ENCODE data around the gene DEAF1.

Gene DEAF1

DNA sequence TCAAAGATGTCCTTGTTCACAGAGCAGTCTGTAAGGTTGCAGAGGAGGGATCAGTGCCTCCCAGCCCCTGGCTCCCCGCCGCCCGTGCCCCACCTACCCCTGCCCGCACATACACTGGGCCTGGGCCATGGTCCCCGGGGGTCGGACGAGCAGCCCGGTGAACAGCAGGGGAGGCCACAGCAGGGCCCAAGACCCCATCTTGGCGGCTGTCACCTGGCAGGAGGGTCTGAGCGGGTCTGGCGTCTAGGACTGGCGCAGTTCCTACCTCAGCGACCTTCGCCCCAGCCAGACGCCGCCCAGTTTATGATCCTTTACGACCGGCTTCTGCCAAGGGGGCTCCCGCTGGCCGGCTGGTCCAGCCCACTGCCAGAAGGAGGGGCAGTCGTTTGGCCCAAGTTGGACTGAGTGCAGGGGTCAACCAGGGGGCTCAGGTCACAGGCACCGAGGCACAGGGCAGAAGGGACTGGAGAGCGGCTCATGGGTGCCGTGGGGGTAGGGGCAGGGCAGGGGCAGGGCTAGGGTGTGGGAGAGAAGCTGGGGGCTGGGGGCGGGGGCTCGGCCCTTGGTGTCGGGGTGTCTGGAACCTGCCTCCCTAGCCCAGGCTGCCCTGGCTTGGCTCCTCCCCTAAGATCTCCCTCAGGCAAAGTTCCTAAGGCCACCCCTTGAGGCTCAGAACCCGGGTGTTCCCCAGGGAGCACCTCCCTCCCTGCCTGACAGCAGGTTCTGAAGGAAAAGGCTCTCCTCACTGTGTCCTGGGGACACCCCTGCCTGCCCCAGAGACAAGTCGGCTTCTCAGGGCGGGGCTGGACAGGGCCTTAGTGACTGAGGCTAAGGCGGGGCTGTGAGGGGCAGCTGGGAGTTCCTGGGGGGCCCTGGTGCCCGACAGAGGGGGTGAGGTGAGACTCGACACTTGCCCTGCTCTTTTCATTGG lies 70.1 kb downstream of the DEAF1 start, which contains the start of gene CDHR5:
Gene CDHR5, minus strand, starts transcription at position 251 of the 931 bp plus-strand sequence. Its CDS starts 53 bp downstream, at position 198.
- no peak for DNase-seq (ENCODE audit: low read depth)

- no peak for DNase-seq (ENCODE audit: low read depth)
These were observed 70.9 kb downstream of the DEAF1 start for GRCh38 chr11:623999-624704.

- no peak for DNase-seq (ENCODE audit: low read depth)
These were observed 71.6 kb downstream of the DEAF1 start for GRCh38 chr11:623349-623869.

- no peak for DNase-seq (ENCODE audit: low read depth)
These were observed 73.2 kb downstream of the DEAF1 start for GRCh38 chr11:621838-622237.

- DNase-seq (ENCODE audit: low read depth): no peak
These were observed 73.8 kb downstream of the DEAF1 start for GRCh38 chr11:620935-621814.

DNA sequence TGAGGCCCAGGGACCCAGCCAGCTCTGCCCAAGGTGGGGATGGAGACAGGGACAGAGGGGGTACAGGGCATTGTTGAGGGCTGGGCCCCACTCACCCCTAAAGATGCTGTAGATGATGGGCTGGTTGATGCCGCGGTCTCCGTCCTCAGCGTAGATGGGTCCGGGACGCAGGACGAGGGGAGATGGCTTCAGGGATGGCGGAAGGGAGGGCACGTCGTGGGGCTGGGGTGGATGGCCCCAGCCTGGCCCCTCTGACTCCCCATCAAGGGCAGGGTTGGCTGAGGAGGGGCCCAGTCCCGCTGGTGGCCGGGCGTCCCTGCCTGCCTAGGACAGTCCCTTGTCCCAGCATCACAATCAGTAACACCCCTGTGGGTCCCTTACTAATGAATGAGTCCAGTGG lies 74.8 kb downstream of the DEAF1 start:
- no peak for DNase-seq (ENCODE audit: low read depth)

DNA sequence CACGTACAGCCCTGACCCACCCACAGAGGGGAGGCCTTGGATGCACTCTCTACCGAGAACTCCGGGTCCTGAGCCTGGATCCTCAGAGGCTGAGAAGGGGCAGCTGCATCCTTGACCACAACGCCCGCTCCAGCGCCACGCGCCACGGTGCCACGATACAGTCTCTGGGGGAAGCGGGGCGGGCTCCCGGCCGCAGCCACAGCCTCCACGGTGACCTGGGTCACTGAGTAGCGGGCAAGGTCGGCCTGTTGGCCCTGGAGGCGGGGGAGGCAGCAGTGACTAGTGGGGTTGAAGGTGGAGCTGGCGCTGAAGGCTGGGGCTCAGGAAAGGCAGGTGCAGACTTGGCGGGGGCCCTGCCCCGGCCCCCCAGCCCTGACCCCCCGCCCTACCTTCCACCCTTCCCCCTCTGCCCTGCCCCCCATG lies 75.4 kb downstream of the DEAF1 start:
- no peak for DNase-seq (ENCODE audit: low read depth)

GRCh38 chr11:618856-619627 lies 76.0 kb downstream of the DEAF1 start:
- no peak for DNase-seq (ENCODE audit: low read depth)

- no peak for DNase-seq (ENCODE audit: low read depth)
These were observed 76.9 kb downstream of the DEAF1 start for GRCh38 chr11:617912-618682.

DNA sequence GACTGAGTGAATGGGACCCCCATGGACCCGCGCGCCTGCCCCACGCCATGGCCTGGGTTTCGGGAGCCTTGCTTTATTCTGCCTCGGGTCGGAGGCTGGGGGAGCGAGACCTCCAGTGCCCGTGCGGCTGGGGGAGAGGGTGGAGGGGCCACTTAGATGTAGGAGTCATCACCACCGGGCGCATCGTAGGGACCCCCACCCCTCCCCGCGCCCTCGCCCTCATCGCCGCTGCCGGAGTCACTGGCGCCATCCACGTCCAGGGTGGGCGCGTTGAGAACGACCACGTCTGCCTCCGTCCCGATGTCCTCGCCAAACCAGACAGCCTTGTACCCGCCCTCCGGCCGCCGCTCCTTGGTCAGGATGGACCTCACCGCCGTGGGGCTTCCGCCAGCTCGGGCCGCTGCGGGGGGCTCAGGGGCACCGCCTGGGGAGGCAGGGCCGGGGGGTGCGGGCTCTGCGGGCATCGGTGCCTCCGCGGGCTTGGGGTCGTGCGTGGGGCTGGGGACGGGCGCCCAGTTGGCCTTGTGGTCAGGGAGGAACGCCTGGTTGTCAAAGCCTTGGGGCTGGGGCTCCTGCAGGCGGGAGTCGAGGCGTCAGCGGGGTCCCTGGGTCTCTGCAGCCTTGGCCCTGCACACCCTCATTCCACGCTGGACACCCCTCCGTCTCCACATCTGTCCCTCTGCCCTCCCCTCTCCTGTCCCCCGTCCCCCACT lies 77.7 kb downstream of the DEAF1 start:
- no peak for DNase-seq (ENCODE audit: low read depth)

- DNase-seq (ENCODE audit: low read depth): no peak
These were observed 78.5 kb downstream of the DEAF1 start for GRCh38 chr11:616320-617198.

GRCh38 chr11:615504-616319 lies 79.3 kb downstream of the DEAF1 start, which contains the start of gene IRF7:
Gene IRF7 (minus strand): TSS chr11:615950. CDS start chr11:615364, 586 bp downstream.
- peak; percentile 54 for DNase-seq (ENCODE audit: low read depth)

DNA sequence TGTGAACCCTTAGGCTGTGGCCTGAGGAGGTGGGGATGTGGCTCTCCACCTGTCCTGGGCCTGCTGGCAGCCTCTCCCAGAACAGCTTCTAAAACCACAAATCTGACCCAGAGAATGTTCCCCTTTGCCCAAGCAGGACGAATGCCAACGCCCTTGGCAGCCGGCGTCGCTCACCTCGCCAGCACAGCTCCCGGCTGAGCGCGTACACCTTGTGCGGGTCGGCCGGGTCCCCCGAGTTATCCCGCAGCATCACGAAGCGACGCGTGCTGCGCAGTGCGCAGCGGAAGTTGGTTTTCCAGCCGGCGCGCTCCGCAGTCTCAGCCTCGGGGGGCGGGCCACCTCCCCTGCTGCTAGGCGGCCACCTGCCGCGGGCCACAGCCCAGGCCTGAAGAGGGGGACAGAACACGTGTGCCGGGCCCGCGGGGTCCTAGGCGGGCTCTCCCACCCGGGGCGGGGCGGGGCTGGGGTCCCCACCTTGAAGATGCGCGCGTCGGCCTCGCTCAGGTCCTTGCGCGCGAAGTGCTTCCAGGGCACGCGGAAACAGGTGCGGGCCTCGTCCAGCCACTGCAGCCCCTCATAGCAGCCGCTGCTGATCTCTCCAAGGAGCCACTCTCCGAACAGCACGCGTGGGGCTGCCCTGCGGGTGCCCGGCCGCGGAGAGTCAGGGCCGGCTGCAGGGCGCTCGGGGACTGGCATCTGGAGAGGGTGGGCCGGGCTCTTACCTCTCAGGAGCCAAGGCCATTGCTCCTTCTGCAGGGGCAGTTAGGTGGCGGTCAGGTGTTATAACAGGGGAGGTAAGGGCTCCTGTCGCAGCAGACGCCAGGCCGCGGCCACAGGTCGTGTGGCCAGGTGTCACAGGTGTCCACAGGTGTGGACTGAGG lies 80.2 kb downstream of the DEAF1 start:
- no peak for DNase-seq (ENCODE audit: low read depth)

DNA sequence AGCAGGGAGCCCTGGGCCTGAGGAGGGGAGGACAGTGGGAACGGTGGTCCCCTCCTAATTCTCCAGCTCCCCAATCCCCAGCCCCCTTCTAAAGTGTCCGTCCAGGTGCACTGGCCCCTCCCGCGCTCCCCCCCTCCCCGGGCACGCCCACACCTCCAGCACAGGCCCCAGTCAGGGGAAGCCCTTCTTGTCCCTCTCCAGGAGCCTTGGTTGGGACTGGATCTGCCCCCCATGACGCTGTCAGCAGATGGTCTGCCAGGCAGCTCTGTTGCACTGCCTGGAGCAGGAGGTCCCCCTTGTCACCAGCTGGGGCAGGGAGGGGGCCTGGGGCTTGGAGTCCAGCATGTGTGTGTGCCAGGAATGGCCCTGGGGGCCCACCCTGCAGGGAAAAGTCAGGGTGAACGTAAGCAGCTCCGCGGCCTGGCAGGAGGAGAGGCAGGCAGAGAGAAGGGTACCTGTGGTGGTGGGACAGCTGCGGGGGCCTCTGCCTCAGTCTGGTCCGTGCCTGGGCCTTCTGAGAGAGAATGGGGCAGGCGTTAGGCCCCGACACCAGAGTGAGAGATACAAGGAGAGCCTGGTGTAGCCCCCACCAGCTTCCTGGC lies 80.9 kb downstream of the DEAF1 start:
- no peak for DNase-seq (ENCODE audit: low read depth)

DNA sequence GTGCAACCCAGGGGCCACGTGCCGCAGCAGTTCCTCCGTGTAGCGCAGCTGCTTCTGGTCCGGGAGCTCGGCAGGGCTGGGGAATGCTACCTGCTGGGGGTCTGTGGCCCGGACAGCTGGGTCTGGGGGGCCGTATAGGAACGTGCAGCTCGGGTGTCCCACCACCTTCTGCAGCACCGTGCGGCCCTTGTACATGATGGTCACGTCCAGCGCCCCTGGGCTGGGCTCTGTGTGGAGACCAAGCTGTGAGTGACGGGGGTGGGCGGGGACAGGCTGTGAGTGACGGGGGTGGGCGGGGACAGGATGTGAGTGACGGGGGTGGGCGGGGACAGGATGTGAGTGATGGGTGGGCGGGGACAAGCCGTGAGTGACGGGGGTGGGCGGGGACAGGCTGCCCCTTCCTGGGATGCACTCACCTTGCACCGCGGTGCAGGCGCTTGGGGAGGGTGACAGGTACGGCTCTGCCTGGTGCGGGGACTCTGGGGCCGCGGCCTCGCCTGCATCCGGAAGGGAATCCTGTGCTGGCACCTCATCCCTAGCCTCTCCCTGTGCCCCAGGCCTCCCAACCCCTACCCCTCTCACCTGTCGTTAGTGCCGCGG lies 81.6 kb downstream of the DEAF1 start:
- no peak for DNase-seq (ENCODE audit: low read depth)

- DNase-seq (ENCODE audit: low read depth): no peak
These were observed 82.1 kb downstream of the DEAF1 start for GRCh38 chr11:612961-613300.
